Testis (tissue), 2 donors: Measurements from ENCODE around the gene KLK8.

ENCODE experiments used
- POLR2A ChIP-seq: fragments of 450-650 bp; IDR thresholded peaks from one replicate; pipeline ENCODE4 v1.6.1; 2017; ENCODE audit warnings: antibody characterized with exemption, mild to moderate bottlenecking, moderate library complexity
- TF ChIP-seq, protein P1 (sequence below), 3 experiments: fragments of 450-650 bp in 2 of 3; fragments of 200-600 bp in 1 of 3; sonication (generic) in 1 of 3; IDR thresholded peaks; one replicate each; pipeline ENCODE4 v1.5.1; 2016 to 2019; ENCODE audit warnings: antibody characterized with exemption in 3 of 3, mild to moderate bottlenecking in 2 of 3, moderate library complexity in 1 of 3

DNA sequence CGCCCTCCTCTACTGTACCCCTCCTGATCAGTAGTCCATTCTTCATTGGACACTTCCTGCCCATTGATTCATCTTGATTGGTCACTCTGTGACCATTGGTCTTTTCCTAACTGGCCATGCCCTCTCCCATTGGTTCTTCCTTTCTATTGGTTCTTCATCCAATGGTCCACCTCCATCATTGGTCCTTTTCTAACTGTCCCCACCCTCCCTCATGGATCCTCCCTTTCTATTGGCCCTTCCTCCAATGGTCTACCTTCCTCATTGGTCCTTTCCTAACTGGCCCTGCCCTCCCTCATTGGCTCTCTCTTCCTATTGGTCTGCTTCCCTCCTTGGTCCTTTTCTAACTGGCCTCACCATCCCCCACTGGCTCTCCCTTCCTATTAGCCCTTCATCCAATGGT, 39.2 kb downstream of the KLK8 start:
- TF ChIP-seq, protein P1, sequence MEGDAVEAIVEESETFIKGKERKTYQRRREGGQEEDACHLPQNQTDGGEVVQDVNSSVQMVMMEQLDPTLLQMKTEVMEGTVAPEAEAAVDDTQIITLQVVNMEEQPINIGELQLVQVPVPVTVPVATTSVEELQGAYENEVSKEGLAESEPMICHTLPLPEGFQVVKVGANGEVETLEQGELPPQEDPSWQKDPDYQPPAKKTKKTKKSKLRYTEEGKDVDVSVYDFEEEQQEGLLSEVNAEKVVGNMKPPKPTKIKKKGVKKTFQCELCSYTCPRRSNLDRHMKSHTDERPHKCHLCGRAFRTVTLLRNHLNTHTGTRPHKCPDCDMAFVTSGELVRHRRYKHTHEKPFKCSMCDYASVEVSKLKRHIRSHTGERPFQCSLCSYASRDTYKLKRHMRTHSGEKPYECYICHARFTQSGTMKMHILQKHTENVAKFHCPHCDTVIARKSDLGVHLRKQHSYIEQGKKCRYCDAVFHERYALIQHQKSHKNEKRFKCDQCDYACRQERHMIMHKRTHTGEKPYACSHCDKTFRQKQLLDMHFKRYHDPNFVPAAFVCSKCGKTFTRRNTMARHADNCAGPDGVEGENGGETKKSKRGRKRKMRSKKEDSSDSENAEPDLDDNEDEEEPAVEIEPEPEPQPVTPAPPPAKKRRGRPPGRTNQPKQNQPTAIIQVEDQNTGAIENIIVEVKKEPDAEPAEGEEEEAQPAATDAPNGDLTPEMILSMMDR (IDR thresholded peaks at IDR 0.05) = no peak
- TF ChIP-seq POLR2A = no peak
